Tibial nerve (tissue), 4 donors: ENCODE measurements around the gene CCDC66. TPM values are rescaled to one million over a fixed set of nuclear protein-coding genes. Genes with fewer than 3 reads are reported as not detected.

Source experiments
- DNase-seq, 2 donors: peaks; one replicate each; pipeline ENCODE4 v3.0.0-alpha.2; 2019; ENCODE audit warnings: low spot score in 2 of 2
- H3K27ac ChIP-seq, 4 donors: fragments of 200-600 bp; sonication (generic) in 3 of 4; one replicate each; pipeline ENCODE4 v1.5.1; 2017 to 2019; ENCODE audit warnings: mild to moderate bottlenecking in 1 of 4
- H3K27me3 ChIP-seq, 2 donors: fragments of 200-600 bp; sonication (generic) in 1 of 2; one replicate each; pipeline versions ENCODE4 v1.5.1 to v1.6.0; 2017 to 2019
- H3K36me3 ChIP-seq, 3 donors: fragments of 200-600 bp; sonication (generic); one replicate each; pipeline ENCODE4 v1.5.1; 2018 to 2019
- H3K4me1 ChIP-seq, 4 donors: fragments of 200-600 bp; sonication (generic) in 3 of 4; one replicate each; pipeline ENCODE4 v1.5.1; 2017 to 2019
- H3K4me3 ChIP-seq, 4 donors: fragments of 200-600 bp; sonication (generic) in 3 of 4; one replicate each; pipeline ENCODE4 v1.5.1; 2017 to 2019; ENCODE audit warnings: mild to moderate bottlenecking in 1 of 4, moderate library complexity in 1 of 4
- H3K9me3 ChIP-seq, 4 donors: fragments of 200-600 bp; sonication (generic) in 3 of 4; one replicate each; pipeline ENCODE4 v1.5.1; 2017 to 2019
- EP300 ChIP-seq, 2 donors: sonication (generic); formaldehyde crosslinking; IDR thresholded peaks; one replicate each; pipeline ENCODE4 v1.6.1; 2017; ENCODE audit warnings: antibody characterized with exemption in 2 of 2, mild to moderate bottlenecking in 1 of 2
- POLR2A ChIP-seq, 2 donors: fragments of 450-650 bp; IDR thresholded peaks; one replicate each; pipeline ENCODE4 v1.6.1; 2017; ENCODE audit warnings: antibody characterized with exemption in 2 of 2, mild to moderate bottlenecking in 2 of 2, moderate library complexity in 2 of 2
- WGBS, 2 donors: methylation state at CpG; one replicate each; pipeline ENCODE4 v1.1.5; 2018; 5-methylcytosine and 5-hydroxymethylcytosine counted together
- total RNA-seq, 4 donors: library from RNA; depleted of rRNA; stranded (reverse); fragments of >200 nt; gene quantifications; one replicate each; pipeline ENCODE4 v1.1.0, GENCODE V29; 2016
- TF ChIP-seq, protein P1 (sequence below), 5 experiments: fragments of 200-600 bp in 3 of 5; fragments of 450-650 bp in 2 of 5; sonication (generic) in 3 of 5; IDR thresholded peaks; one replicate each; pipeline ENCODE4 v1.5.1; 2016 to 2019; ENCODE audit warnings: antibody characterized with exemption in 5 of 5, mild to moderate bottlenecking in 3 of 5, moderate library complexity in 2 of 5

CCDC66 gene
- total RNA-seq, 4 donors from 2014 or later, result 33.9 to 73.8 (median 51.9) TPM

DNA sequence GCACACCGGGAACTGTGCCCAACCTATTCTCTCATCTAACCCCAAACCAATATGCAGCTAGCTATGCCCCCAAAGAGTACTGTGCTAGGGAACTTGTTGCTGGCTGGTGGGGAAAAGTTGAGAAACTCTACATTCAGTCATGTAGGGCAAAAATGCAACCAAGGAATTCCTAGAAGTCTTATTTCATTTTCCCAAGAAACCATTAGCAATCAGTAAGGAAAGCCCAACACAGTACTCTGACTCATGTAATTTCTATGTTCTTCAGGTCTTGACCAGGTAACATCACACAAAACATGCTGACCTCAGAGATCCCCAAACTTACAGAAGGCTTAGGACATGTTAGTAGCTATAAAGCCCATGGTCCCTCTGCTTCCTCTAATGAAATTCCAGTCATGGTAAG, 74.0 kb downstream of the CCDC66 start:
- Histone ChIP-seq H3K27me3 (no peaks in the 10 kb centered on the region), H3K4me3 (no peak overlapping the region), H3K36me3 (peaks cover 0 to 72% (median 8%) of the 10 kb centered on the region in 3 donors), H3K4me1 (no peaks in the 10 kb centered on the region), H3K27ac (no peak overlapping the region), H3K9me3 (no peaks in the 10 kb centered on the region)
- 85 to 100% methylated on average over 1 of the region's 1 CpG for WGBS, 2 donors
- no peak for TF ChIP-seq POLR2A (IDR thresholded peaks at IDR 0.05)
- TF ChIP-seq, protein P1, sequence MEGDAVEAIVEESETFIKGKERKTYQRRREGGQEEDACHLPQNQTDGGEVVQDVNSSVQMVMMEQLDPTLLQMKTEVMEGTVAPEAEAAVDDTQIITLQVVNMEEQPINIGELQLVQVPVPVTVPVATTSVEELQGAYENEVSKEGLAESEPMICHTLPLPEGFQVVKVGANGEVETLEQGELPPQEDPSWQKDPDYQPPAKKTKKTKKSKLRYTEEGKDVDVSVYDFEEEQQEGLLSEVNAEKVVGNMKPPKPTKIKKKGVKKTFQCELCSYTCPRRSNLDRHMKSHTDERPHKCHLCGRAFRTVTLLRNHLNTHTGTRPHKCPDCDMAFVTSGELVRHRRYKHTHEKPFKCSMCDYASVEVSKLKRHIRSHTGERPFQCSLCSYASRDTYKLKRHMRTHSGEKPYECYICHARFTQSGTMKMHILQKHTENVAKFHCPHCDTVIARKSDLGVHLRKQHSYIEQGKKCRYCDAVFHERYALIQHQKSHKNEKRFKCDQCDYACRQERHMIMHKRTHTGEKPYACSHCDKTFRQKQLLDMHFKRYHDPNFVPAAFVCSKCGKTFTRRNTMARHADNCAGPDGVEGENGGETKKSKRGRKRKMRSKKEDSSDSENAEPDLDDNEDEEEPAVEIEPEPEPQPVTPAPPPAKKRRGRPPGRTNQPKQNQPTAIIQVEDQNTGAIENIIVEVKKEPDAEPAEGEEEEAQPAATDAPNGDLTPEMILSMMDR (IDR thresholded peaks at IDR 0.05), result no peak
- TF ChIP-seq EP300 (IDR thresholded peaks at IDR 0.05), result no peak
- DNase-seq, result no peak

GRCh38 chr3:56633181-56633580, 76.2 kb downstream of the CCDC66 start:
- TF ChIP-seq, protein P1 (IDR thresholded peaks at IDR 0.05), result no peak
- TF ChIP-seq EP300 (IDR thresholded peaks at IDR 0.05) (no peak), POLR2A (IDR thresholded peaks at IDR 0.05) (no peak)
- no peak for DNase-seq
- Histone ChIP-seq H3K27ac (no peak overlapping the region), H3K36me3 (peaks cover 0 to 72% (median 19%) of the 10 kb centered on the region in 3 donors), H3K4me1 (no peaks in the 10 kb centered on the region), H3K9me3 (no peaks in the 10 kb centered on the region), H3K4me3 (no peak overlapping the region), H3K27me3 (no peaks in the 10 kb centered on the region)
- WGBS, 2 donors, result 89 to 91% methylated on average over 4 of the region's 4 CpGs

GRCh38 chr3:56633602-56634535, 76.9 kb downstream of the CCDC66 start:
- no peaks in the 10 kb centered on the region for H3K9me3 ChIP-seq
- H3K4me3 ChIP-seq, result no peak overlapping the region
- no peak for DNase-seq
- peaks cover 0 to 76% (median 19%) of the 10 kb centered on the region in 3 donors for H3K36me3 ChIP-seq
- H3K4me1 ChIP-seq, result no peaks in the 10 kb centered on the region
- H3K27ac ChIP-seq, result no peak overlapping the region
- no peak for TF ChIP-seq EP300 (IDR thresholded peaks at IDR 0.05)
- TF ChIP-seq, protein P1 (IDR thresholded peaks at IDR 0.05), result no peak
- TF ChIP-seq POLR2A (IDR thresholded peaks at IDR 0.05), result no peak
- H3K27me3 ChIP-seq, result no peaks in the 10 kb centered on the region
- WGBS, 2 donors, result 85 to 89% methylated on average over 9 of the region's 9 CpGs

DNA sequence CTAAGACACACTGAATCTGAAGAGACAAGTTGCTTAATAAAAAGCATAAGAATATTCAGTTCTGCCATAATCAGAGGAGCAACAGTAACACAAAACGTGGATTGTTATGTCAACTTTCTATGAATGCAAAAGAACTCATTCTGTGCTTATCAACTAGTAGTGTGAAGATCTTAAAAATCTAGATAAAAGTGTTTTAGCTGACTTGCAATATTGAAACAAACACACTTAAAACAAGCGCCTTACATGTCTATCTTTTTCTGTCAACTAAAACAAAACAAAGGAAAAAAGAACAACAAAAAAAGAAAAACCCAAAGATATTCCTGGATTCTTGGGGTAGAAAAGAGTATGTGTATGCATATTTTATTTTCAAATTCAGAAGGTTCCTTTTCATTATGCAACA, 88.4 kb downstream of the CCDC66 start:
- Histone ChIP-seq H3K4me1 (peaks cover 0 to 11% (median 0%) of the 10 kb centered on the region in 4 donors), H3K27me3 (no peaks in the 10 kb centered on the region), H3K9me3 (no peaks in the 10 kb centered on the region), H3K27ac (no peak overlapping the region), H3K36me3 (peaks cover 0 to 76% (median 0%) of the 10 kb centered on the region in 3 donors), H3K4me3 (no peak overlapping the region)
- TF ChIP-seq, protein P1 (IDR thresholded peaks at IDR 0.05), result no peak
- no peak for TF ChIP-seq EP300 (IDR thresholded peaks at IDR 0.05)
- TF ChIP-seq POLR2A (IDR thresholded peaks at IDR 0.05), result no peak
- DNase-seq, result no peak
- WGBS, 2 donors, result 80 to 84% methylated on average over 2 of the region's 2 CpGs

DNA sequence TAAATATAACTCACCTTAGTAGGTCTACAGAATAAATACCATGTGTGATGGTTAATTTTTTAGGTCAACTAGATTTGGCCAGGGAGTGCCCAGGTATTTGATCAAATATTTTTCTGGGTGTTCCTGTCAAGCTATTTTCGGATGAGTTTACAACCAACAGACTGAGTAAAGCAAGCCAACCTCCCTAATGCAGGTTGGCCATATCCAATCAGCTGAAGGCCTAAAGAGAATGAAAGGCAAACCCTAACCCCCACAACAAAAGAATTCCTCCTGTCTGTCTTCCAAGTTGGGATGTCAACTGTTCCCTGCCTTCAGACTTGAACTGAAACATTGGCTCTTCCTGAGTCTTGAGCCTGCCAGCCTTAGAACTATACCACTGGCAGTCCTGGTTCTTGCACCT, 97.5 kb downstream of the CCDC66 start:
- H3K36me3 ChIP-seq, result peaks cover 0 to 87% (median 6%) of the 10 kb centered on the region in 3 donors

More for the DNA sequence above, 97.5 kb downstream of the CCDC66 start:
- WGBS, 2 donors, result 86 to 92% methylated on average over 1 of the region's 1 CpG
- DNase-seq, result no peak
- no peak for TF ChIP-seq EP300 (IDR thresholded peaks at IDR 0.05)
- TF ChIP-seq, protein P1 (IDR thresholded peaks at IDR 0.05), result no peak
- TF ChIP-seq POLR2A (IDR thresholded peaks at IDR 0.05), result no peak
- Histone ChIP-seq H3K27ac (no peak overlapping the region), H3K9me3 (peaks cover 0 to 10% (median 4%) of the 10 kb centered on the region in 4 donors), H3K4me1 (no peaks in the 10 kb centered on the region), H3K27me3 (no peaks in the 10 kb centered on the region), H3K4me3 (no peak overlapping the region)
